ENCODE measurements around the gene TGM2.

Gene TGM2

DNA sequence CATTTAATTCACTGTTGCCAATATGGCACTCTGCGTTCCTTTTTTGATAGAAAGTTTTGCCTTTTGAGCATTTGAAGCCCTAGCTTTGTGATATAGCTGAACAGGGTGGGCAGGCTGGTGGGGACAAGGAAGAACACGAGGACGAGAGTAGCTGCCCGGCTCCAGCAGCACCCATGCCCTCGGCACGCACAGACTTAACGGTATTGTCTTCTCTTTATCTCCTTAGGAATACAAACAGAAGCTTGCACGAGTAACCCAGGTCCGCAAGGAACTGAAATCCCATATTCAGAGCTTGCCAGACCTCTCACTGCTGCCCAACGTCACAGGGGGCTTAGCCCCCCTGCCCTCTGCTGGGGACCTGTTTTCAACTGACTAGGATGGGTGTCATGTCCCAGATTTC lies 75.6 kb downstream of the TGM2 start:
- DNase-seq = no peak

DNA sequence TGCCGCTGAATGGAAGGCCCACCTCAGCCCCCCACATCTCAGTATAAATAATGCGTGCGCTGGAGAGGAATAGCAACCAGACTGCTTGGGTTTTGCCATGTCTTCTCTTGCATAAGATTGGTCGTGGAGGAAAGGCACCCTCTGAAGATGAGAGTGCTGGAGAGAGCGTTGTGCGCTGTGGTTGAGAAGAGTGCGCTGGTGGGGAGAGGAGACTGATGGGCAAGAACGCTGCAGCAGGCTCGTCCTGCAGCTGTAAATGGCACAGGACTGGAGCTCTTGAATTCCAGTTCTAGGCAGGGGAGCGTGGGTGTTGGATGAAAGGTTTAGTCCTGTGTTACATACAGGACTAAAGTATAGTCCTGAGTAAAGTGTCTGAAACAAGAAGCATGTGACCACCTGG lies 80.0 kb downstream of the TGM2 start:
- no peak for DNase-seq

DNA sequence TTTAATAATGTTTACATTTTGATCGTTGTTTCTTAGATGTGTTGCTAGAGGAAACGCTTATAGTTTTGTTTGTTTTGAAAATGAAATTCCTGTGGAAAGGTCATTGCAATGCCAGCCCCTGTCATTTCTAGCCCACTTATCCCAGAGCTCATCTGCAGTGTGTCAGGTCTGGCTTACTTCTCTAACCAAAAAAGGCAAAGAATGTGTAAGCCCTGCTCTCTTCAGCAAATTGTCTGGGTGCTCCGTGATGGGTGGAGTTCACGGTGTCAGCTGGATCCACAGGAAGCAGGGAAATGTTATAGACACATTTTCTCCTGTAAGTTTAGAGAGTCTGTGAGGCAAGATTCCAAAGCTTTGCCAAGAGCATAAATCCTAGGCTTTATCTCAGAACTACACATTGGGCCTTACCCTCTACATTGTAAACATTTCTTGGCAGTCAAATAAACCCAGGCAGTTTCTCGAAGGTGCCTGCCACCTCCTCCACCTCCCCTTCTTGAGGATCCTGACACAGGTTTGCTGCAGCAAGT lies 80.6 kb downstream of the TGM2 start:
- no peak for DNase-seq

DNA sequence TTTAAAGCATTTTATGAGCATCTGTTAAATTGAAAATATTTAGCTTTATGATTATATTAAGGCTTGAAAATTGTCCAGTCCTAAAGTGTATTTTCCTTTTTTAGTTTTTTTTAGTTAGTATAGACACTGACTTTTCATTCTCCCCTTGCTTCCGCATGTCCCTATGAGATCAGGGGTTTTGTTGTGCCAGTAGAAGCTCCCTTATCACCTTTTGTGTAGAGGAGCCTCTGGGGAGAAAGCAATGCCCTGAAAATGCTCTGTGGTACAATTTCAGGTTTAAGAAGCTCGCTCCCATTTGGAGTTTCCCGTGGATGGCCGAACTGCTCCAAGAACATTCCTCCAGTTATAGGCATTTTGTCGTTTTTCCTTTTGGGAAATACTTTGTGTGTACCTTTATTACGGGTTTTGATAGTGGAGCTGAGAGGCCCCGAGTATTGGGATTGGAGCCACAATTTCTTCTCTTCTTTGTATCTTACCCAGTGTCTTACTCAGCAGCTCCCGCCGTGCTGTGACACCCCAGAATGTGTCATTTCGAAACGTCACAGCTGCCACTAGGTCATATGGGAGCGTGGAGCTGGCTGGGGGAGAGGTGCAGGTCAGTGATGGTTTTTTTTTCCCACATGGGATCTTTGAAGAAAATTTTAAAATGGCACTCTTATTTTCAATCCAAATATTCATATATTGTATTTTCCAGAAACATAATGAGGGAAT lies 81.6 kb downstream of the TGM2 start:
- no peak for DNase-seq

DNA sequence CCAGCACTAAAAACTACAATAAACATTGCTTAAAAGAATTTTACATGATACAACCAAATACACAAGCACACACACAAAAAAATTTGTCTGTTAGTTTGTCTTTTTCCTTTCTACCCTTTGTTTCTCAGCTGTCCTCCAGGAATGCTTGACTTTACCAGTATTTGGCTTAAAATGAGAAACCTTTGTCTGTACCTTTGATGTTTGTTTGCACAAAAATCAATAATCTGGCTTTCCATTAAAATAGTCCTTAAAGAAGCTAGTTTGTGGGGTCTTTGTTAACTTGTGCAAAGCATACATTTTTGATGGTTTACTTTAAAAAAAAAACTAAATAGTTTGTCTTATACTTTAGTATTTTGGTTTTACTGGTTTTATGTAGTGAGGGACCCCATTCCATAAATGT lies 82.2 kb downstream of the TGM2 start:
- DNase-seq = no peak

DNA sequence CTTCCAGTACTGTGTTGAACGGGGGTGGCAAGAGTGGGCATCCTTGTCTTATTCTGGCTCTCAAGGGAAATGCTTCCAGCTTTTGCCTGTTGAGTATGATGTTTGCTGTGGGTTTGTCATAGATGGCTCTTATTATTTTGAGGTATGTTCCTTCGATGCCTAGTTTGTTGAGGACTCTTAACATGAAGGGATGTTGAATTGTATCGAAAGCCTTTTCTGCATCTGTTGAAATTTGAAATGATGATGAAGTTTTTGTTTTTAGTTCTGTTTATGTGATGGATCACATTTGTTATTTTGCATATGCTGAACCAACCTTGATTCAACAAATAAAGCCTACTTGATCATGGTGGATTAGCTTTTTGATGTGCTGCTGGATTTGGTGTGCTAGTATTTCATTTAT lies 83.5 kb downstream of the TGM2 start:
- DNase-seq = no peak

DNA sequence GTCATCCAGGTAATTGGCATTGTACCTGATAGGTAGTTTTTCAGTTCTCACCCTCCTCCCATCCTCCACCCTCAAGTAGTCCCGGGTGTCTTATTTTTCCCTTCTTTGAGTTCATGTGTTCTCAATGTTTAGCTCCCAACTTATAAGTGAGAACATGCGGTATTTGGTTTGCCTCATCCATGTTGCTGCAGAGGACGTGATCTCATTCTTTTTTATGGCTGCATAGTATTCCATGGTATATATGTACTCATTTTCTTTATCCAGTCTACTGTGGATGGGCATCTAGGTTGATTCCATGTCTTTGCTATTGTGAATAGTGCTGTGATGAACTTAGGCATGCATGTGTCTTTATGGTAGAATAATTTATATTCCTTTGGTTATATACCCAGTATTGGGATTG lies 85.7 kb downstream of the TGM2 start:
- no peak for DNase-seq

DNA sequence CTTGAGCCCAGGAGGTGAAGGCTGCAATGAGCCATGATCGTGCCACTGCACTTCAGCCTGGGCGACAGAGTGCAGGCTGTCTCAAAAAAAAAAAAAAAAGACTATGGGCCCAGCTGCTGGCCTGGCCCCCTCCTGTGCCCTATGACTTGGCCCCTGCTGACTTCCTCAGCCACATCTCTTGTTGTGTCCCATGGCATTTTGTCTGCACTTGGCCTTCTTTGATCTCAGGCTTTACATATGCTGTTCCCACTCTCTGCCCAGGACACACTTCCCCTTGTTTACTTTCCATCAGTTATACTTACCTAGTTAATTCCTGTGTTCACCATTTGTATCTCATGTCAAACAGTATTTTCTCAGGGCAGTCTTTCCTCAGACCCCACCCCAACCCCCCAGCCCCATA lies 87.0 kb downstream of the TGM2 start:
- DNase-seq = no peak
